Middle frontal gyrus (tissue), 1 donor: ENCODE data around the gene BTNL2.
"Not testable (repeated sequence)": the region's sequence is repeated elsewhere in the genome, so short reads cannot be mapped to it uniquely, and the experiment has no call there.

ENCODE experiments used
- DNase-seq: peaks from one replicate; pipeline ENCODE4 v3.0.0-alpha.2; 2015; ENCODE audit warnings: low spot score; ENCODE audit errors: extremely low spot score

Gene BTNL2

DNA sequence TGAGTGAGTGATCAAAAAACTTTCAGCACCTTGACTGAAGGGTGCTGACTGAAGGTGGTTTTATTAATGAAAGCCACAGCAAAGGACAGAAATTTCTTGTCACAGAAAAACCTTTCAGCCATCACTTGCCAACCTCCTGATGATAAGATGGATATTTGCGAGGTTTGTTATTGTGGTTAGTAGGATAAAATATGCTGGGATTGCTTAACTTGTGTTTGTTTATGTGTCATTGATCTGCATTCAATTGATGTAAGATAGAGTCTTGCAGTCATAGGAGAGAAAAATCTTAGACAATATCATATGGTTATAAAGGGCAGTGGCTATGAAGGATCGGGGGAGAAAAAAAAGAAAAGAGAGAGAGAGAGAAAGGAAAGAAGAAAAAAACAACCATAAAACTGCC lies 36.5 kb downstream of the BTNL2 start:
- DNase-seq: no peak

DNA sequence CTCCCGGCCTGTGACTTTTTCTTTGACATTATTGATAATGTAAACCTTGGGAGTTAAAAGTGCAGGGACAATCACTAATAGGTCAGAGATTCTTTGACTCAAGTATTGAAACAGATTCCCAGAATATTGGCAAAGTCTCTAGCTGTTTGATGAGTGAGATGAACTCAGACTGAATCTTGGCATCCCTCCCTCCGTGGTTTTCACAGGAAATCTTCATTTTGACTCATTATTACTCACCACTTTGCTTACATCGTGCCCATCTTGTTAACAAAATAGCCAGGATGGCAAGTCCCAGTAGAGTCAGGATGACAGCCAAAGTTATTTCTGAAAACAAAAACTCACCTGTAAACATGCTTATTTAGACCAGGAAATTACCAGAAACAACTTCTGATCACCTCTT lies 37.3 kb downstream of the BTNL2 start:
- DNase-seq: no peak

DNA sequence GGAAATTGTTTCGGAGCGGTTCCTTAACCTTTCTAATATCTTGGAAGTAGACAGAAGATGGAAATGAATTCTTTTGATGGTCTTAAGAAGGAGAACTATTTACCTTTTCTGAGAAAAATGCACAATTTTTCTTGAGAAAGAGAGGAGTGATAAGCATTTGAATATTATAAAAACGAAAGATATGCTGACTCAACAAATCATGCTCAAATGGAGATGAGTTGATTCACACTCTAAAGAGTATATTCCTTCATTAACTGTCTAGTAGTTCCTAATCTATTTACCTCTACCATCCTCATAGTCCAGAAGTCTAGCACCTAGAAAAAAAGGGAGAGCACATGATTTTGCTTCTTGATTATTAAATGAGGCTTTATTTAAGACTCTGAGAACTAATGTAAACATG lies 39.3 kb downstream of the BTNL2 start:
- DNase-seq: no peak

DNA sequence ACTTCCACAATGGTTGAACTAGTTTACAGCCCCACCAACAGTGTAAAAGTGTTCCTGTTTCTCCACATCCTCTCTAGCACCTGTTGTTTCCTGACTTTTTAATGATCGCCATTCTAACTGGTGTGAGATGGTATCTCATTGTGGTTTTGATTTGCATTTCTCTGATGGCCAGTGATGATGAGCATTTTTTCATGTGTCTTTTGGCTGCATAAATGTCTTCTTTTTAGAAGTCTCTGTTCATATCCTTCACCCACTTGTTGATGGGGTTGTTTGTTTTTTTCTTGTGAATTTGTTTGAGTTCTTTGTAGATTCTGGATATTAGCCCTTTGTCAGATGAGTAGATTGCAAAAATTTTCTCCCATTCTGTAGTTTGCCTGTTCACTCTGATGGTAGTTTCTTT lies 47.8 kb downstream of the BTNL2 start:
- DNase-seq: not testable (repeated sequence)

DNA sequence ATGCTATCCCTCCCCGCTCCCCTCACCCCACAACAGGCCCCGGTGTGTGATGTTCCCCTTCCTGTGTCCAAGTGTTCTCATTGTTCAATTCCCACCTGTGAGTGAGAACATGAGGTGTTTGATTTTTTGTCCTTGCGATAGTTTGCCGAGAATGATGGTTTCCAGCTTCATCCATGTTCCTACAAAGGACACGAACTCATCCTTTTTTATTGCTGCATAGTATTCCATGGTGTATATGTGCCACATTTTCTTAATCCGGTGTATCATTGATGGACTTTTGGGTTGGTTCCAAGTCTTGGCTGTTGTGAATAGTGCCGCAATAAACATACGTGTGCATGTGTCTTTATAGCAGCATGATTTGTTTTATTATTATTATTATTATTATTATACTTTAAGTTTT lies 48.4 kb downstream of the BTNL2 start:
- not testable (repeated sequence) for DNase-seq

DNA sequence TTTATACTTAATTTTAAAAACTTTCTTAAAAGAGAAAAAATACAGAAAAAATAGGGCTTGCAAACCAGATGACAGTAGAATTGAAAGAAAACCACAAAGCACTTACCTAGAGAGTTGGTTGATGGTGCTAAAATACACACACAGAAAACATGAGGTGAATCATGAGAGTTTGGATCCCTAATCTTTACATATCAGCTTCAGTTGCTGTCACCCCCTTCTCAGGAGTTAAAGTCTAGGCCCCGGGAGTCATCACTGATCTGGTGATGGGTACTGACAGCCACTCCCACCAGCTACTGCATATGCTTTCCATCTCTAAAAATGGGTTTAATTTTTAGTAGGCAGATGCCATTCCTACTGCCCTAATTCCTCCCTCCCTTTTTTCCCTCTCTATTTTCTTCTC lies 52.0 kb downstream of the BTNL2 start:
- no peak for DNase-seq

DNA sequence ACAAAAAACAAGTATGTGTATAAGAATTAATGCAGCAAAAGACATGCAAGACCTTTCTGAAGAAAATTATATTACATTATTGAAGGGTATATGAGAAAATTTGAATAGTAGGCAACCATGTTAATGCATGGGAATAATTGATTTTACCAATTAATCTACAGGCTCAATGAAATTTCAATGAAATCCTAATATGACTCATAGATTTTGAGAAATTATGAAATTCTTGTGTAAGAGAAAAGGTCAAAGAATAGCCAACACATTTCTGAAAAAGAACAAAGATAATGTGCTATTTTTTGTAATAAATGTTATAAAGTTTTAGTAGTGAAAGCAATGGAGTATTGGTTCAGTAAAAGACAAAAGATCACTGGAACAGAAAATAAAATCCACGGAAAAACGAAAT lies 53.6 kb downstream of the BTNL2 start:
- no peak for DNase-seq
